H9 (cell line): ENCODE data around the gene KRTAP12-1. TPM values are rescaled to one million over a fixed set of nuclear protein-coding genes. Genes with fewer than 3 reads are reported as not detected.

ENCODE experiments used
- DNase-seq: peaks from one replicate; pipeline ENCODE4 v3.0.0-alpha.2; 2017
- H2AFZ ChIP-seq: one replicate; pipeline ENCODE4 v1.6.1; 2013; ENCODE audit warnings: mild to moderate bottlenecking, low read length, control low read depth, moderate library complexity
- H2AK5ac ChIP-seq: 2 replicates; pipeline ENCODE4 v1.6.1; 2013; ENCODE audit warnings: low read length, control low read depth, mixed read lengths; ENCODE audit not compliant: insufficient read length
- H2BK120ac ChIP-seq: one replicate; pipeline ENCODE4 v1.6.1; 2013; ENCODE audit warnings: low read depth, mild to moderate bottlenecking, low read length, control low read depth, inconsistent platforms; ENCODE audit not compliant: poor library complexity, severe bottlenecking
- H2BK12ac ChIP-seq: 2 replicates; pipeline ENCODE4 v1.6.1; 2013; ENCODE audit warnings: low read length, control low read depth, mixed read lengths, low read depth; ENCODE audit not compliant: insufficient read length
- H2BK15ac ChIP-seq: 2 replicates; pipeline ENCODE4 v1.6.1; 2013; ENCODE audit warnings: low read depth, low read length, control low read depth
- H2BK20ac ChIP-seq: one replicate; pipeline ENCODE4 v1.6.1; 2013; ENCODE audit warnings: low read depth, mild to moderate bottlenecking, low read length, control low read depth, inconsistent platforms; ENCODE audit not compliant: poor library complexity, severe bottlenecking
- H2BK5ac ChIP-seq: 2 replicates; pipeline ENCODE4 v1.6.1; 2013; ENCODE audit warnings: low read length, control low read depth, mixed read lengths; ENCODE audit not compliant: insufficient read length
- H3K14ac ChIP-seq: 2 replicates; pipeline ENCODE4 v1.6.1; 2013; ENCODE audit warnings: low read length, control low read depth; ENCODE audit not compliant: insufficient read depth
- H3K18ac ChIP-seq: 2 replicates; pipeline ENCODE4 v1.6.1; 2013; ENCODE audit warnings: low read depth, mild to moderate bottlenecking, mixed read lengths, low read length, control low read depth; ENCODE audit not compliant: insufficient read length
- H3K23ac ChIP-seq: 2 replicates; pipeline ENCODE4 v1.6.1; 2013; ENCODE audit warnings: low read length, control low read depth, mixed read lengths, low read depth; ENCODE audit not compliant: insufficient read length
- H3K23me2 ChIP-seq: 2 replicates; pipeline ENCODE4 v1.6.1; 2013; ENCODE audit warnings: low read depth, mild to moderate bottlenecking, mixed read lengths, low read length, control low read depth; ENCODE audit not compliant: insufficient read length, poor library complexity, severe bottlenecking
- H3K27ac ChIP-seq: 2 replicates; pipeline ENCODE4 v1.5.1; 2013; ENCODE audit warnings: low read length, control low read depth, mixed read lengths, low read depth; ENCODE audit not compliant: insufficient read length
- H3K27me3 ChIP-seq: 2 replicates; pipeline ENCODE4 v1.6.1; 2013; ENCODE audit warnings: low read length, control low read depth, inconsistent platforms; ENCODE audit not compliant: insufficient read depth
- H3K4ac ChIP-seq: 2 replicates; pipeline ENCODE4 v1.6.1; 2013; ENCODE audit warnings: low read depth, mild to moderate bottlenecking, control low read depth, inconsistent platforms, low read length, moderate library complexity
- H3K4me1 ChIP-seq: 2 replicates; pipeline ENCODE4 v1.6.1; 2013; ENCODE audit warnings: low read length, control low read depth, inconsistent platforms; ENCODE audit not compliant: insufficient read depth
- H3K4me2 ChIP-seq: 2 replicates; pipeline ENCODE4 v1.6.1; 2013; ENCODE audit warnings: low read length, control low read depth, mixed read lengths; ENCODE audit not compliant: insufficient read length, insufficient read depth
- H3K56ac ChIP-seq: 2 replicates; pipeline ENCODE4 v1.6.1; 2013; ENCODE audit warnings: low read depth, mild to moderate bottlenecking, mixed read lengths, low read length, control low read depth; ENCODE audit not compliant: insufficient read length
- H3K79me1 ChIP-seq: 2 replicates; pipeline ENCODE4 v1.6.1; 2013; ENCODE audit warnings: low read depth, mild to moderate bottlenecking, moderate library complexity, low read length, control low read depth, inconsistent platforms; ENCODE audit not compliant: insufficient read depth, poor library complexity, severe bottlenecking
- H3K79me2 ChIP-seq: 2 replicates; pipeline ENCODE4 v1.6.1; 2013; ENCODE audit warnings: low read length, control low read depth, inconsistent platforms; ENCODE audit not compliant: insufficient read depth
- H3K9ac ChIP-seq: 2 replicates; pipeline ENCODE4 v1.6.1; 2013; ENCODE audit warnings: low read length, control low read depth, mixed read lengths; ENCODE audit not compliant: insufficient read length; ENCODE audit errors: extremely low read depth
- H3K9me3 ChIP-seq: one replicate; pipeline ENCODE4 v1.6.1; 2013; ENCODE audit warnings: low read depth, low read length, inconsistent platforms; ENCODE audit not compliant: control insufficient read depth
- H3T11ph ChIP-seq: one replicate; pipeline ENCODE4 v1.6.1; 2013; ENCODE audit warnings: mild to moderate bottlenecking, low read length, control low read depth, inconsistent platforms
- H4K20me1 ChIP-seq: one replicate; pipeline ENCODE4 v1.6.1; 2013; ENCODE audit not compliant: control insufficient read depth, insufficient read length, insufficient read depth
- H4K5ac ChIP-seq: 2 replicates; pipeline ENCODE4 v1.6.1; 2013; ENCODE audit warnings: low read depth, mild to moderate bottlenecking, mixed read lengths, low read length, control low read depth; ENCODE audit not compliant: insufficient read length
- H4K8ac ChIP-seq: replicated peaks from 2 replicates; pipeline ENCODE4 v1.6.1; 2013; ENCODE audit warnings: low read length, control low read depth, mixed read lengths, low read depth; ENCODE audit not compliant: insufficient read length
- H4K91ac ChIP-seq: 2 replicates; pipeline ENCODE4 v1.6.1; 2013; ENCODE audit warnings: low read depth, mild to moderate bottlenecking, moderate library complexity, mixed read lengths, low read length, control low read depth; ENCODE audit not compliant: insufficient read length
- H3K27ac Mint-ChIP-seq, 3 experiments: 2 replicates in 2 of 3; 3 replicates in 1 of 3; pipeline ENCODE4 v1.8.0; 2020 to 2021; ENCODE audit warnings: mixed read lengths in 3 of 3, mild to moderate bottlenecking in 1 of 3, moderate library complexity in 1 of 3
- H3K27me3 Mint-ChIP-seq: 2 replicates; pipeline ENCODE4 v1.8.0; 2021; ENCODE audit warnings: low read depth, mild to moderate bottlenecking, moderate library complexity, mixed read lengths
- H3K36me3 Mint-ChIP-seq, 3 experiments: 2 replicates in 2 of 3; 3 replicates in 1 of 3; pipeline ENCODE4 v1.8.0; 2020 to 2021; ENCODE audit warnings: low read depth in 3 of 3, mixed read lengths in 3 of 3; ENCODE audit not compliant: insufficient read depth in 1 of 3
- H3K4me1 Mint-ChIP-seq, 2 experiments: 2 replicates each; pipeline ENCODE4 v1.8.0; 2020; ENCODE audit warnings: mixed read lengths in 2 of 2
- H3K4me3 Mint-ChIP-seq, 2 experiments: 2 replicates in 1 of 2; 3 replicates in 1 of 2; pipeline ENCODE4 v1.8.0; 2020 to 2021; ENCODE audit warnings: mild to moderate bottlenecking in 2 of 2, mixed read lengths in 2 of 2, moderate library complexity in 1 of 2
- H3K9me3 Mint-ChIP-seq, 2 experiments: 2 replicates in 1 of 2; 3 replicates in 1 of 2; pipeline ENCODE4 v1.8.0; 2020; ENCODE audit warnings: mild to moderate bottlenecking in 2 of 2, mixed read lengths in 2 of 2, moderate library complexity in 1 of 2
- CTCF ChIP-seq: fragments of 200-600 bp; sonication (generic); conservative IDR thresholded peaks from 3 replicates; pipeline ENCODE4 v1.8.0; 2021; ENCODE audit warnings: antibody characterized with exemption, mild to moderate bottlenecking
- WGBS: extraction: QIAGEN DNeasy Blood & Tissue Kit; methylation state at CpG from one replicate; pipeline ENCODE4 v1.1.7; 2013; ENCODE audit warnings: missing lambda C conversion rate, low lambda C conversion rate, mixed read lengths; ENCODE audit not compliant: insufficient read length; ENCODE audit errors: extremely low coverage; 5-methylcytosine and 5-hydroxymethylcytosine counted together
- total RNA-seq: library from RNA; stranded (reverse); gene quantifications from 2 replicates; pipeline ENCODE4 v1.2.1, GENCODE V29; 2021

KRTAP12-1 gene
- total RNA-seq, 1 experiment from 2014 or later, result not detected

GRCh38 chr21:44723177-44724131 is 41.5 kb upstream of the KRTAP12-1 start:
- Histone ChIP-seq H3K4me1 (no peaks in the 10 kb centered on the region), H3K4ac (no peak overlapping the region), H4K5ac (no peak overlapping the region), H4K91ac (no peak overlapping the region), H3K9ac (no peak overlapping the region), H3K27ac (no peak overlapping the region), H3K14ac (peak overlapping the region; percentile 0), H3T11ph (no peak overlapping the region), H2AFZ (no peak overlapping the region), H3K79me2 (no peaks in the 10 kb centered on the region), H3K23me2 (no peaks in the 10 kb centered on the region), H3K27me3 (no peaks in the 10 kb centered on the region; the same call in 1 of the 2 replicates), H2BK20ac (no peak overlapping the region), H2BK5ac (no peak overlapping the region), H3K56ac (no peak overlapping the region), H2AK5ac (no peak overlapping the region), H3K18ac (peak overlapping the region; percentile 74), H2BK120ac (no peak overlapping the region), H3K4me2 (peak overlapping the region; percentile 40), H3K79me1 (no peaks in the 10 kb centered on the region), H2BK15ac (no peak overlapping the region), H4K8ac (no peak overlapping the region), H4K20me1 (no peaks in the 10 kb centered on the region), H3K9me3 (no peaks in the 10 kb centered on the region), H2BK12ac (no peak overlapping the region), H3K23ac (no peak overlapping the region)
- H3K4me1 Mint-ChIP-seq, result peaks cover 15 to 20% of the 10 kb centered on the region in 2 experiments
- peak; percentile 51 for DNase-seq
- H3K36me3 Mint-ChIP-seq, result no peaks in the 10 kb centered on the region
- TF ChIP-seq CTCF, result no peak
- WGBS, result no CpG with 5 or more reads among the region's 61 CpGs
- peaks cover 0 to 4% of the 10 kb centered on the region in 2 experiments; a peak in 2 of 5 replicates for H3K9me3 Mint-ChIP-seq
- peaks cover 24% of the 10 kb centered on the region for H3K27me3 Mint-ChIP-seq
- H3K4me3 Mint-ChIP-seq, result peak overlapping the region; percentile 19 to 58; a peak in 3 of 5 replicates
- peak overlapping the region in 1 of 3 experiments; percentile 77; a peak in 2 of 7 replicates for H3K27ac Mint-ChIP-seq
